SHP77 treated with DMSO at 0.1 percent for 48 hours (cell line): ENCODE measurements around the gene NFKBIE.

Experiments used
- DNase-seq: peaks from one replicate; lab custom pipeline; 2025; lab: John Stamatoyannopoulos, UW

The NFKBIE gene

DNA sequence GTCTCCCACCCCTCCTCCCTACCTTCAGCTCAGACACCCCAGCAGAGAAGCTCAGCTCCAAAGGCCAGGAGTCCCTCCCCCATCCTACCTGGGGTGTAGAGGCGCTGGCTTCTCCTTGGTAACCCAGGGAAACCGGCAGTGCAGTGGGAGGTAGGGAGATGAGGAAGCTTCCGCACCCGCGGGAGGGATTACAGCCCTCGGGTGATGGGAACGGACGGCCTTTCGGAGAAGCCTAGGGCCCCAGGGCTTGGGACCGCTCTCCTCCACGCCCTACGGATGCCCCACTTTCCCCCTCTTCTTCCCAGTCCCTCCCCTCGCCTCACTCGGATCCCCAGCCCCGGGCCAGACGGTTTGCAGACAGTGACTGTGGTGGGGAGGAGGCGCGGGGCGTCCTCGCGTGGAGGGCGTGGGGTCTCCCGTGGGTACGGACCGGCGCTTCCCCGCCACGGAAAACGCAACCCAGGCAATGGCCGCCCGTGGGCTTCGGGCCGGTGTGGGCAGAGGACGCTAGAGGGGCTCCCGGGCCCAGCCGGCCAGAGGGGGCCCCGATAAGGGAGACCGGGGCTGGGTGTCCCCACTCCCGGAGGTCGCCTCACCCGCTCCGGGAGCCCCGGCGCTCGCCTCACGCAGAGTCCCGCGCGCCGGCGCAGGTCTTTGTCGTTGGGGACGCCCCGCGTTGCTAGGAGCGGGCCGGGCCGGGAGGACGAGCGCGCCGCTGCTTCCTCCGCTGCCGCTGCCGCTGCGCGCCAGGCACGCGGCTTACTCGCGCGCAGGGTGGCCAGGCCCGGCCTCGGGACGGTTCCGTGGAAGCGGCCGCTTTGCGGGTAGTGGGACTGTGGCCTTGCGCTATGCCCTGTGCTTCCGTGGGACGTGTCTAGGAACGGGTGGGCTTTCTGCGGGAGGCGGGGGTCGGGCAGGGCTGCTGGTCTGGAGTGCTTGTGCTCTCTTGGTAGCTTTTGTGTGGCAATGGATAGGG is 32.0 kb upstream of the NFKBIE start:
- no peak for DNase-seq

DNA sequence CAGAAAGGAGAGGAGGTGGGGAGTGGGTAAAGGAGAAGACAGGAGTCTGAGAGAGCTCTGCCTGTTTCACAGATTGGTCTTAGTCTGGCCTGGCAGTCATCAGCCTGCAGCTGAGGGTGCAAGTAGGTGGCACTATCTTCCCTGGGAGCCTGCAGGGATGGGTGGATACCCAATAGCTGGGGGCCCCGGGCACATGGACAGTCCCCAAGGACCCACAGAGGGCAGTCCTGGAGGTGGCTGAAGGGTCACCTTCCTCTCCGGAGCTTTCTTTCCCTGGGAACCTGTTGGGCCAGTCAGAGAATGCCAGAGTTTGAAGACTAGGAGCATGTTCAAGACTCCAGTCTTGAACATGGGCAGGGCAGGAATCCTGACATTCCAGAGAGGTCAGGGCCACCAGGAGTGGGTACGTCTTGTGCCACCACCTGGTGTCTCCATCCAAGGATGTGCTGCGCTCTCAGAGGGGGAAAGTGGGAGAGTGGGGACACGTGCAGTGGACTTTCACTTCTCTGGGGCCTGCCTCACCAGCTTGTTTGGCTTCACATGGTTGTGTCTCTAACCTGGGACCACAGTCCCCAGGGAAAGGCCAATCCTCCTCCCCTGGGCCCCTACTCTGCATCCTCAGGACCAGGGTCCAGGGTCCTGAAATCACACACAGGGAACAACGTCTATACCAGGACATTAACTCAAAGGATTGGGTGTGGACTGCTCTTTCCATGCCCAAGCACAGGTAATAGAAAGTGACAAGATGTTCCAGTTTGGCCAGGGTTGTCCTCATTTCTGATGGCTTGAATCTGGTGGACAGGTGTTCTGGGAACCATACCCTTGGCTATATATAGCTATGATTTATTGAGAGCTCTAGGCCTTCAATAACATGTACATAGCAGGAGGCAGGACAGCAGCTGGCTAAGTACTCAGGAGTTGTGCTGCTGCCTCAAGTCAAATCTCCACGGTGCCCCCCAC is 29.8 kb upstream of the NFKBIE start:
- DNase-seq = no peak

DNA sequence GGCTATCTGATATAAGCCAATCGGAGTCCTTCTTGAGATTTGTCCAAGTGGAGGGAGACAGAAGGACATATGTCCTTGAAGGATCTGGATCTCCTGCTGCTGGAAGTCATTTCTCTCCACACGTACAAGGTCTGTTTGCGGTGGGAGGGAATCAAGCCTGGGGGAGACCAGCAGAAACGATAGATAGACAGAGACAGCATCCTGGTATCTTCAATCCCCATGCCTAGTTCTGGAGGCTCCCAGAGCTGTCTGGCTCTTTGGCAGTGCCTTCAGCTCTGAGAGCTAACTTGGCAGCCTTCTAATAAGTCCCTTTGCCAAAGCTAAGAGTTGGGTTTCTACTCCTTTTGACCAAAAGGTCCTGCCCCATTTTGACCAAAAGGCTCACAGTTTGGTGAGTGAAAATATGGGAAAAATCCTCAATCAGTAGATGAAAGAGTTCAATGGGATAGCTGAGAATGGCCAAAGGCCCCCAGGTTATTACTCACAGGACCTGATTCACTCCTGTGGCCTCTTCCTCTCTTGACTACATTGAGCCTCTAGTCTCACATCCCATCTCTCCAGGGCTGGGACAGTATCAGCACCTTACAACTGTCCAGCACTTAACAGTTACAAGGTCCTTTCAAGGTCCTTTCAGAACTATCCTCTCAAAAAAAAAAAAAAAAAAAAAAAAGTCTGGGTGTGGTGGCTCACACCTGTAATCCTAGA is 27.5 kb upstream of the NFKBIE start:
- no peak for DNase-seq

DNA sequence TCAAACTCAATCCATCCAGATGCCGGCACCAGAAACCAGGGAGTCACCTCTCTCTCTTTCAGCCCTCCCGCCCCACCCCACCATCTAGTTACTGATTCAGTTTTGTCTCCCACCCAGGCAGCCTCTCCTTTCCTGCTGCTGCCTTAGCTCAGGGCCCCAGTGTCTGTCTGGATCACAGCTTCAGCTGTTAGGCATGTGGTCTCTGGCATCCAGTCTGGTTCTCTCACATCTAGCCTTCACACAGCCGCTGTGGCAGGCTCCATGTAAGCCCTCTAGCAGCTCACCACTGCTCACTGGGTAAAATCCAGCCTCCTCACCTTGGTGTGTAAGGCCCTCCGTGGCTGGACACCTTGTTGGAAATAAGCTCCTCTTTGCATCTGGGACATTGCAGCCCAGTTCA is 26.5 kb upstream of the NFKBIE start:
- DNase-seq = no peak

DNA sequence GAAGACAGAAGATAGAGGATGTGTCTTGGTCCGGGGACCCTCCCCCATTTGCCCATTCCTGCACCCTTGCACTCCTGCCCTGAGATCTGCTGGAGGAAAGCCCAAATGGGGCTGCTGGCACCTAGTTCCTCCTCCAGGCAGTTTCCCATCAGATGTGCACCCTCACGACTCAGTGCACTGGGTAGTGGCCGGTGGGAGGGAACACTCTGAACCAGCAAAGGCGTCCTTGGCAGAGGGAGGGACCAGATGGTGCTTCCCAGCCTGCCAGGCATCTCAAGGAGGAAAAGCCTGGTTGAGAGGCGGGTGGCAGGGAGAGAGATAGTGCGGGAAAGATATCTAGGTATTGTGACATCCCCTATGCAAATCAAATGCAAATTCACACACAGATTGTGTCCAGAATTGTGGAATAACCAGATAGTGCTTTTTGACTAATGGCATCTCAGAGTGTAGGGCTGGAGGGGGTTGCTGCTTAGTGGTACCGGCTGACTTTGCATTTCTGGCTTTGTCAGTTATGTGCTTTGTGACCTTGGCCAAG is 24.4 kb upstream of the NFKBIE start:
- DNase-seq = no peak

DNA sequence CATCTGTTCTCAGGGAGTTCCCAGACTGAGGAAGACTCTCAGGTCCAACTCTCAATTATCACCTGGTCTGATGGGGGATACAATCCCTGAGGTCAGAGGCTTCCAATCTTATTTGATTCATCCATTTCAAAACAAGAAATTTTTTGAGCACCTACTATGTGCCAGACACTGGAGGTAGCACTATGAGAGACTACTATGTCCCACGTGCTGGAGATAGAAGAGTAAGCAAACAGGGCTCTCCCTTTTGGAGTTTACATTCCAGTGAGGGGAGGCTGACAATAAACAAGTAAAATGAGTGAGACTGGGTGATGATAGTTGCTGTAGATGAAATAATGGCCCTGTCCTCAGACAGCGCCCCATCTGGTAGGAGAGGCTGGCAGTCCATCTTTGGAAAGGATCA is 21.4 kb upstream of the NFKBIE start:
- no peak for DNase-seq

DNA sequence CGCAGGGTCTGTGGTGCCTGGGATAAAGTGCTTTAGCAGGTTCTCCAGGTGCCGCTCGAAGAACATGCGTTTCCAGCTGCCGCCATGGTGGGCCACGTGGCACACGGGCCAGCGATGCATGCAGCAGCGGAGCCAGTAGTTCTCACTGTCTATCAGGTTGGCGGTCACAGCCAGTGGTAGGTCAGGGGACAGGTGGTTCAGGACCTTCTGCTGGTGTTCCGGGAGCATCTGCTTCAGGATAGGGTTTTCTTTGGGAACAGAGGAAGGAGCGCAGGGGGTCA is 20.9 kb upstream of the NFKBIE start:
- DNase-seq = no peak

DNA sequence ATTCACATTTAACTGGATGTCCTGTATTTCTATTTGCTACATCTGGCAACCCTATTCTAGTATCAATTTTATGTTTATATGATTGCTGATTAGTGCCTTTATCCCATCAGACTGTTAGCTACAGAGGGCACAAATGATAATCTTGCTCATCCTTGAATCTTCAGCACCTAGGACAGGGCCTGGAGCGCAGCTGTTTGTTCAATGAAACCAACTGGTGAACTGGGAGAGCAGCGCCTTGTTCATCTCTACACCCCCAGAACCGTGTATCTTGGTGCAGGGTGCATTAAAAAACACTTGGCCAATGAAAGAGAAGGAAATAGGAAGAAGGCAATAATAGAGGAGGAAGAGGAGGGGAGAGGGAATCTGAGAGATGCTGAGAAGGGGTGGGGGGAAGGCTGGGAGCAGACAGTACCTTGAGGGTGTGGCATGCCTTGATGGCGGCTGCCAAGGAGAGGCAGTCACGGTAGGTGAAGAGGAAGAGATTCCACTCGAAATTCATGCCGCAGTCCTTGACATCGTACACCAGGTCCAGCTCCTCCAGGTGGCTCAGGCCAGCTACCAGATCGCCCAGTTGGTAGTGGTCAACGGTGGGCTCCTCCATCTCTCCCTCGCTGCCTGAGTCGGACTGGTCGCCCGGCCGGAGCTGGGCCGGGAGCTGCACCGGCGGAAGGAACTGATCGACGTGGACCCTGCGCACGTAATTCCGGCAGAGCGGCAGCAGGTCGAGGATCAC is 20.4 kb upstream of the NFKBIE start:
- no peak for DNase-seq

DNA sequence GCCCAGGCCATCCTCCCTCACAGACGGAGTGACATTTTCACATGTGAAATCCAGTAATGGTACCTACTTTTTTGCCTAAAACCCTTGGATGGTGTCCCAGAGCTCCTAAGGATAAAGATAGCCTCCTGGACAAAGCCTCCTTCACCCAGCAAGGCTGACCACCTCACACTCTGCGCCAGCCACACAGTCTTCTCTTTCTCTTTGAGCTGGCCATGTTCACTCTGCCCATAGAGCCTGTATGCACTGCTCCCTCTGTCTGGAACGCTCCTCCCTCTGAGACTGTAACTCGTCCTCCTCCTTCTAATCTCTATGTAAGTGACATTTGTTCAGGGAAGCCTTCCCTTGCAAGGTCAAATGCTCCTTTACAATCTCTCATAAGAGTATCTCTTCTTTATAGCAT is 19.5 kb upstream of the NFKBIE start:
- DNase-seq = no peak

DNA sequence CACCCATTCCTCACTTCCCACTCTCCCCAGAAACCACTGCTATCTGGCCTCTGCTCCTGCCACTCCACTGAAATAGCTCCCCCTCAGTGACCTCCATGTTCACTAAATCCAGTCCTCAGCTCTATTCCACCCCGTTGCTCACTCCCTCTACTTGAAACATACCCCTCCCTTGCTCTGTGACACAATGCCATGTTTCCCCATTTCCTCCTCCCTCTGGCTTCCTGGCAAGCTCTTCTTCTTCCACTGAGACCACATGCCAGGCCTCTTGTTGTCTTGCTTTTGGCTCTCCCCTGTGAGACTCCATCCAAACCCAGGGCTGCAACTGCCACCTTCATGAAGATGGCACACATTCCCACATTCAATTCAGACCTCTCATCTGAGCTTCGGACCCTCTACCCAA is 18.8 kb upstream of the NFKBIE start:
- DNase-seq = no peak

DNA sequence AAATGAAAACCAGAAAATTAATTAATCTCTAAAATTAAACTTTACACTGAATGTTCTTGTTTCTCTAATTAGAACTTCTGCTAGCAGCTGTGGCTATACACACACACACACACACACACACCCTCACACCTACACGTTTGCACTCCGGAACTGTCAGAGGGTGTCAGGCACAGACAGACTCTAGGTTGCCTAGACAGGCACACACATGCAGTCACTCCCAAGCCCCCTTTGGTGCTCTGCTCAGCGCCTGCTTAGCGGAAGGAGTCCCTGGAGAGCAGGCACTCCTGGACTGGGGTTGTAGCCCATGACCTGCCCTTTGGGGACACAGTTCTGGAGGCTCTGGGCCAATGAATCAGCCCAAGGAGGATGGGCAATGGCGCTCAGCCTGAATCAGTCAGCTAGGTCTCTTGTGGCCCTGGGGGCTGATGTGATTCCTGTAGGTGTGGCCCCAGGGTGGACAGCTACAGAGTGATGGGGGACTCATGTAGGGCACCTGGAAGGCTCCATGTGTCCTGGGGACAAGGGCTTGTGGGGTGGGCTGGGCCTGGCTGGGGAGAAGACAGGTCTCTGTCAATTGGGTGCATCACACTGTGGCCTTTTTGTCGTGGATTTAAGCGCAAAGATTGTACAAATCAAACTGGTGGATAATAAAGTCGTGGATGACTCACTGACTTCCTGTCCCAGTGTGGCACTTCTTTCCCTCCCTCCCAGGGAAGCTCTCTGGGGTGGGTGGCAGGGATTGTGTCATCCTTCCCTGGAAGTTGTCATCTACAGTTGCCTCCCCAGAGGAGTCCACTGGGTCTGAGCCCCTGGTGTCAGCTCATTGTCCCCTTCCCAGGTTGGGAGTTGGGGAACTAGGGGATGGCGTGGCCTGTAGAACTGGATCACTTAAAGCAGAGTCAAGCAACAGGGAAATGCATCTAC is 13.7 kb upstream of the NFKBIE start:
- DNase-seq = no peak

DNA sequence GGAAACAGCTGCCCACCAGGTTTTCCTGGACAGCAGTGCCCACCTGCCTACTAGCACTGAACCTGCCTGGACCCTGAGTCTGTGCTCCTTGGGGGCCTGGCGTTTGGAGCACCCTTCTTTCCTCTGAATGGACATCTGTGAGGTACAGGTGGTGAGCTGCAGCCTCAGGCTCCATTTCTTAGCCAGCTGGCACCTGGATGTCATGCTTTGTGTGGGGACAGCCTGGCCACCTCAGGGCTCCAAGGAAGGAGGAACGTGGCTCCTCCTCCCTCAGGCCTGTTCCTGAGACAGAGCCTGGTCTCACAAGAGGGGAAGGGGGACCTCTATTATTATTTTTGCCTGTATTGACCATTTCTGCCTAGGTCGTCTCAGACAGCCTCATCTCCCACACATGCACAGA is 13.0 kb upstream of the NFKBIE start:
- no peak for DNase-seq

DNA sequence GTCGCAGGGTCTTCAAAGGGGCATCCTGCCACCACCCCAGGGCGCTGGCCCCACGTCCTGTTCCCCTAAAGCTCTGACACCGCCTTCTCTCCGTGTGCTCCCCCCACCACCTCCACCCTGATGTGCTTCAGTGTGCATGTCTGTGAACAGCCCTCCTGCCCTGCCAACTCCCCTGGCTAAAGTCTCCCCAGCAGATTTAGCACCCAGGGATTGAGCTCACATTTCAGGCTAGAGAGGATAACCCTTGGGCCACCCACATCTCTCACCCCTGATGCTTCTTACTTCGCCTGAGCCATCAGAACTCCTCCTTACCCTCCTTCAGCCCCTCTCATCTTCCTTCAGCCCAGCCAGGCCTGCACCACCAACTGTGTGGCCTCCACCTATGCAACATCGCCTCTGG is 12.4 kb upstream of the NFKBIE start:
- DNase-seq = no peak

DNA sequence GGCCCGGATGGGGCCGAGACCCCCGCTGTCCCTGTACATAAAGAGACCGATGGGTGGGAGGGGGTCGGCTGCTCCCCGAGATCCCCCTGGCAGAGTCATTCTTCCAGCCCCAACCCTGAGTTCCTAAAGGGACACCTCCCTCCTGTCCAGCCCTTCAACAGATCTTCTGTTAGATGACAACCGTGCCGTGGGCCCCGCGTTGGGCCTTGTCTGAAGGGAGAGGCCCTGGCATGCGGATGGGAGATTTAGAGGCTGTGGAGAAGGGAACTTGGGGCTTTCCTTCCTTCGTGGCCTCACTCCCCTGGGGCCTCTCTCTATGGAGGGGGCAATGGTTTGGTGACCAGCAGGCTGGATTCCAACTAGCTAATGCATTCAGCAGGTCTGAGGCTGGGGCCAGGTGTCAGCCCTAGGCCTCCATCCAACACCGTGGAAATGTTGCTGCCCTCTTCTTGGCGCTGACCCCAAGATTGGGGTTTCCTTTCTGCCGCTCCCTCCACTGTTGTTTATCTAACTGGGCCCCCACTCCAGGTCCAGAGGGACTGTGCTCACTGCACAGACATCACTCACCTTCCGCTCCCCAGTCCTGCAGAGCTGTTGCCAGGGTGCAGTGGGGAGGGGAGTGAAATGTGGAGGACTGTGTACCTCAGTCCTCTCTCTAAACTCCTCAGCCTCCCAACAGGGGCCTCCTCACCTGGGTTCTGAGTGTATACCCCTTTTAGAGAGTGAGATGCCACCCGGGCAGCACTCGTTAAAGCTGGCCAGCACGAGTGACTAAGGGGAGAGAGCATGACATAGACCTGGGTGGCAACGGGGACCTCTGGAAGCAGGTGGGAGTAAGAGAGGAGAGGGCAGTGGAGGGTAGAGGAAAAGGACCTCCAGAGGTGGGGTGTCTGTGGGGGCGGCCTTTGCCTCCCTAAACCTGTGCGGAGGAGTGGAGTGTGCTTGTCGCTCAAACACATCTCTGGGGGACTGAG is 11.6 kb upstream of the NFKBIE start:
- no peak for DNase-seq

DNA sequence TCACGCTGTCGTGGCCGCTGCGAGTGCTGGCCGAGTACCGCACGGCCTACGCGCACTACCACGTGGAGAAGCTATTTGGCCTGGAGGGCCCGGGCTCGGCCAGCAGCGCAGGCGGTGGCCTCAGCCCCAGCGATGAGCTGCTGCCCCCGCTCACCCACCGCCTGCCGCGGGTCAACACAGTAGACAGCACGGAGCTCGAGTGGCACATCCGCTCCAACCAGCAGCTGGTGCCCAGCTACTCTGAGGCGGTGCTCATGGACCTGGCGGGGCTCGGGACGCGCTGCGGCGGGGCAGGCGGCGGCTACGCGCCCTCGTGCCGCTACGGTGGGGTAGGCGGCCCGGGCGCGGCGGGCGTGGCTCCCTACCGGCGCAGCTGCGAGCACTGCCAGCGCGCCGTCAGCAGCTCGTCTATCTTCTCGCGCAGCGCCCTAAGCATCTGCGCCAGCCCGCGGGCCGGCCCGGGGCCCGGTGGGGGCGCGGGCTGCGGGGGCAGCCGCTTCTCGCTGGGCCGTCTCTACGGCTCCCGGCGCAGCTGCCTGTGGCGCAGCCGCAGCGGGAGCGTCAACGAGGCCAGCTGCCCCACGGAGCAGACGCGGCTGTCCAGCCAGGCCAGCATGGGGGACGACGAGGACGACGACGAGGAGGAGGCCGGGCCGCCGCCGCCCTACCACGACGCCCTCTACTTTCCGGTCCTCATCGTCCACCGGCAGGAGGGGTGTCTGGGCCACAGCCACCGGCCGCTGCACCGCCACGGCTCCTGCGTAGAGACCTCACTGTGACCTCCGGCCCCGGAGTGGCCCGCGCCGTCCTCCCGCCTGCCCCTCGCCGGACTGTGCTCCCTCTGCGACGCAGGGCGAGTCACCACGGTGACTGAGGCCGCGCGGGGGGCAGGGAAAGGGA is 10.6 kb upstream of the NFKBIE start:
- no peak for DNase-seq

DNA sequence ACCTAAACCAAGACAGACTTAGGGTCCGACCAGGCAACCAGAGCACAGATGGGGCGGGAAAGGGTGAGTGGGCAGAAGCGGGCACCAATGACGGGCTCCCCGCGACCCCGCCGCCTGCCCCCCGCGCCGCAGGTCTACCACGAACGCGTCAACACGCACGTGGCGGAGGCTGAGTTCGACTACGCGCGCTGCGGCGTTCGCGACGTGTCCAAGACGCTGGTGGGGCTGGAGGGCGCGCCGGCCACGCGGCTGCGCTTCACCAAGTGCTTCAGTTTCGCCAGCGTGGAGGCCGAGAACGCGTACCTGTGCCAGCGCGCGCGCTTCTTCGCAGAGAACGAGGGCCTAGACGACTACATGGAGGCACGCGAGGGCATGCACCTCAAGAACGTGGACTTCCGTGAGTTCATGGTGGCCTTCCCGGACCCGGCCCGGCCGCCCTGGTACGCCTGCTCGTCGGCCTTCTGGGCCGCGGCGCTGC is 10.0 kb upstream of the NFKBIE start:
- no peak for DNase-seq

DNA sequence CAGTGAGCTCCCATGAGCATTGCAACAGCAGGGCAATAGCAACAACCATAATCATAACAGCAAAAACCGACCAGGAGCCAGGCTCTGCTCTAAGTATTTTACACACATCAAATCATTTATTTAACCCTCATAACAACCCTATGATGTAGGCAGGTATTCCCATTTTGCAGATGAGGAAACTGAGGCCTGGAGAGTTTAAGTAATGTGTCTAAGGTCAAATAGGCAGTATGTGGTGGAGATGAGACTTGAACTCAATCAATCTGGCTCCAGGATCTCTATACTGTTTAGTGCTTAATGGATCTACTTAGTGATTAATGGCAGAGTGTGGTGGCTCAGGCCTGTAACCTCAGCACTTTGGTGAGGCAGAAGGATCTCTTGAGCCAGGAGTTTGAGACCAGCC is 8.3 kb upstream of the NFKBIE start:
- DNase-seq = no peak

DNA sequence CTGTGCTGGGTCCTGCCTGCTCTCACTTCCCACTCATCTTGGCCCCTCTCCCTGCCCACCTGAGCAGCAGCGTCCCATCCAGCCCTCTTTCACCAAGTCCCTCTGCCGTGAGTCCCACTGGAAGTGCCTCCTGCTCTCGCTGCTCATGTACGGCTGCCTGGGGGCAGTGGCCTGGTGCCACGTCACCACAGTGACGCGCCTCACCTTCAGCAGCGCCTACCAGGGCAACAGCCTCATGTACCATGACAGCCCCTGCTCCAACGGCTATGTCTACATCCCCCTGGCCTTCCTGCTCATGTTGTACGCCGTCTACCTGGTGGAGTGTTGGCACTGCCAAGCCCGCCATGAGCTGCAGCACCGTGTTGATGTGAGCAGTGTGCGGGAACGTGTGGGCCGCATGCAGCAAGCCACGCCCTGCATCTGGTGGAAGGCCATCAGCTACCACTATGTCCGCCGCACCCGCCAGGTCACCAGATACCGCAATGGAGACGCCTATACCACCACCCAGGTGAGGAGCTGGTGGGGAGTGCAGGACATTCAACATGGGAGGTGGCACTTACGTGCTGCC is 7.7 kb upstream of the NFKBIE start:
- DNase-seq = no peak
